Measurements from ENCODE around the gene CD276.
"Not testable (repeated sequence)": the region's sequence is repeated elsewhere in the genome, so short reads cannot be mapped to it uniquely, and the experiment has no call there.

Gene CD276

GRCh38 chr15:73685981-73686380 is 1.8 kb downstream of the CD276 start:
- DNase-seq = no peak

GRCh38 chr15:73686781-73687256 is 2.6 kb downstream of the CD276 start:
- DNase-seq = no peak

GRCh38 chr15:73687351-73687750 is 3.2 kb downstream of the CD276 start:
- DNase-seq = no peak

- DNase-seq = no peak
These were observed 4.3 kb downstream of the CD276 start for GRCh38 chr15:73688455-73688854.

- DNase-seq = no peak
These were observed 7.2 kb downstream of the CD276 start for GRCh38 chr15:73691396-73691795.

- no peak for DNase-seq
These were observed 10.2 kb downstream of the CD276 start for GRCh38 chr15:73694419-73694818.

- no peak for DNase-seq
These were observed 11.8 kb downstream of the CD276 start for GRCh38 chr15:73695773-73696640.

- no peak for DNase-seq
These were observed 12.4 kb downstream of the CD276 start for GRCh38 chr15:73696641-73697001.

- DNase-seq = peak; percentile 87
These were observed 12.9 kb downstream of the CD276 start for GRCh38 chr15:73697033-73697467.

- DNase-seq = no peak
These were observed 15.3 kb downstream of the CD276 start for GRCh38 chr15:73699249-73700040.

- peak; percentile 42 for DNase-seq
These were observed 16.1 kb downstream of the CD276 start for GRCh38 chr15:73700041-73700842.

GRCh38 chr15:73702311-73703239 is 18.4 kb downstream of the CD276 start:
- not testable (repeated sequence) for DNase-seq

- not testable (repeated sequence) for DNase-seq
These were observed 19.4 kb downstream of the CD276 start for GRCh38 chr15:73703601-73704000.

- not testable (repeated sequence) for DNase-seq
These were observed 20.1 kb downstream of the CD276 start for GRCh38 chr15:73704142-73704868.

GRCh38 chr15:73704869-73705645 is 20.9 kb downstream of the CD276 start:
- DNase-seq = no peak

- no peak for DNase-seq
These were observed 24.5 kb downstream of the CD276 start for GRCh38 chr15:73708691-73709090.

GRCh38 chr15:73709241-73709640 is 25.1 kb downstream of the CD276 start:
- DNase-seq = no peak

GRCh38 chr15:73709686-73710085 is 25.5 kb downstream of the CD276 start:
- no peak for DNase-seq

- no peak for DNase-seq
These were observed 26.1 kb downstream of the CD276 start for GRCh38 chr15:73710321-73710720.

GRCh38 chr15:73711526-73711925 is 27.3 kb downstream of the CD276 start:
- DNase-seq = no peak
